HEK293 (cell line): ENCODE results near the gene TTLL1.

Source experiments
- ZNF302 ChIP-seq: fragments of 450-650 bp; formaldehyde crosslinking; IDR thresholded peaks from 2 replicates; pipeline ENCODE4 v1.5.1; 2016; ENCODE audit warnings: missing biosample characterization, missing genetic modification characterization, low read depth
- ZNF548 ChIP-seq: fragments of 450-650 bp; formaldehyde crosslinking; IDR thresholded peaks from 2 replicates; pipeline ENCODE4 v1.5.1; 2016; ENCODE audit warnings: missing biosample characterization, missing genetic modification characterization
- TF ChIP-seq, protein P1 (sequence below): fragments of 450-650 bp; formaldehyde crosslinking; IDR thresholded peaks from 2 replicates; pipeline ENCODE4 v1.5.1; 2016; ENCODE audit warnings: missing biosample characterization, missing genetic modification characterization
- TF ChIP-seq, protein P2 (sequence below): fragments of 450-650 bp; formaldehyde crosslinking; IDR thresholded peaks from 2 replicates; pipeline ENCODE4 v1.5.1; 2016; ENCODE audit warnings: missing biosample characterization, missing genetic modification characterization

DNA sequence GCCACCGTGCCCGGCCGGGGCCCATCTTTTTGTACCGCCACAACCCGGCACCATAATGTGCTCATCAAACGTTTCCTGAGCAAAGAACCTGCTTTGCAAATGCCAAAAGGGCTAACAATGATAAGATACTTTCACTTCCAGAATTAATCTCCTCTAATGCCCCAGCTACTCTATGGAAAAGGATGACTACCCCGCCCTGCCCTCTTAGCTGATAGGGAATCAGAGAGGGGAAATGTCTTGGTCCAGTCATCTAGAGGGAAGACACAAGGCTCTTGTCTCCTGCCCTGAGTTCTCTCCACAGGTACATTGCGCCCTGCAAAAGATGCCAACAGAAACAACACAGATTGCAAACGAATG is 586 bp downstream of the TTLL1 start:
- TF ChIP-seq, protein P1, sequence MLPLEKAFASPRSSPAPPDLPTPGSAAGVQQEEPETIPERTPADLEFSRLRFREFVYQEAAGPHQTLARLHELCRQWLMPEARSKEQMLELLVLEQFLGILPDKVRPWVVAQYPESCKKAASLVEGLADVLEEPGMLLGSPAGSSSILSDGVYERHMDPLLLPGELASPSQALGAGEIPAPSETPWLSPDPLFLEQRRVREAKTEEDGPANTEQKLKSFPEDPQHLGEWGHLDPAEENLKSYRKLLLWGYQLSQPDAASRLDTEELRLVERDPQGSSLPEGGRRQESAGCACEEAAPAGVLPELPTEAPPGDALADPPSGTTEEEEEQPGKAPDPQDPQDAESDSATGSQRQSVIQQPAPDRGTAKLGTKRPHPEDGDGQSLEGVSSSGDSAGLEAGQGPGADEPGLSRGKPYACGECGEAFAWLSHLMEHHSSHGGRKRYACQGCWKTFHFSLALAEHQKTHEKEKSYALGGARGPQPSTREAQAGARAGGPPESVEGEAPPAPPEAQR (tag by site-specific recombination): no peak
- TF ChIP-seq, protein P2, sequence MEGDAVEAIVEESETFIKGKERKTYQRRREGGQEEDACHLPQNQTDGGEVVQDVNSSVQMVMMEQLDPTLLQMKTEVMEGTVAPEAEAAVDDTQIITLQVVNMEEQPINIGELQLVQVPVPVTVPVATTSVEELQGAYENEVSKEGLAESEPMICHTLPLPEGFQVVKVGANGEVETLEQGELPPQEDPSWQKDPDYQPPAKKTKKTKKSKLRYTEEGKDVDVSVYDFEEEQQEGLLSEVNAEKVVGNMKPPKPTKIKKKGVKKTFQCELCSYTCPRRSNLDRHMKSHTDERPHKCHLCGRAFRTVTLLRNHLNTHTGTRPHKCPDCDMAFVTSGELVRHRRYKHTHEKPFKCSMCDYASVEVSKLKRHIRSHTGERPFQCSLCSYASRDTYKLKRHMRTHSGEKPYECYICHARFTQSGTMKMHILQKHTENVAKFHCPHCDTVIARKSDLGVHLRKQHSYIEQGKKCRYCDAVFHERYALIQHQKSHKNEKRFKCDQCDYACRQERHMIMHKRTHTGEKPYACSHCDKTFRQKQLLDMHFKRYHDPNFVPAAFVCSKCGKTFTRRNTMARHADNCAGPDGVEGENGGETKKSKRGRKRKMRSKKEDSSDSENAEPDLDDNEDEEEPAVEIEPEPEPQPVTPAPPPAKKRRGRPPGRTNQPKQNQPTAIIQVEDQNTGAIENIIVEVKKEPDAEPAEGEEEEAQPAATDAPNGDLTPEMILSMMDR (tag by site-specific recombination): no peak
- TF ChIP-seq ZNF302 (tag by site-specific recombination): no peak
- TF ChIP-seq ZNF548 (tag by site-specific recombination): no peak
